ENCODE measurements around the gene KLHL2. TPM values are rescaled to one million over a fixed set of nuclear protein-coding genes. Genes with fewer than 3 reads are reported as not detected.
"Not testable (repeated sequence)": the region's sequence is repeated elsewhere in the genome, so short reads cannot be mapped to it uniquely, and the experiment has no call there.

Gene KLHL2
- polyA plus RNA-seq, 4 donors = 14.1 to 26.3 (median 21.7) TPM

- not testable (repeated sequence) for DNase-seq (ENCODE audit: low read depth in 4 of 4, low spot score in 3 of 4)
Measured at GRCh38 chr4:165229490-165230200, 22.3 kb downstream of the KLHL2 start.

GRCh38 chr4:165232623-165233433 is 25.5 kb downstream of the KLHL2 start:
- not testable (repeated sequence) for DNase-seq (ENCODE audit: low read depth in 4 of 4, low spot score in 3 of 4)

GRCh38 chr4:165234766-165235165 is 27.4 kb downstream of the KLHL2 start:
- no peak for DNase-seq (ENCODE audit: low read depth in 4 of 4, low spot score in 3 of 4)

- DNase-seq (ENCODE audit: low read depth in 4 of 4, low spot score in 3 of 4) = not testable (repeated sequence)
Measured at GRCh38 chr4:165236852-165237251, 29.5 kb downstream of the KLHL2 start.

- not testable (repeated sequence) for DNase-seq (ENCODE audit: low read depth in 4 of 4, low spot score in 3 of 4)
Measured at GRCh38 chr4:165238041-165238640, 30.8 kb downstream of the KLHL2 start.

GRCh38 chr4:165240761-165241160 is 33.4 kb downstream of the KLHL2 start:
- DNase-seq (ENCODE audit: low read depth in 4 of 4, low spot score in 3 of 4) = not testable (repeated sequence)

- not testable (repeated sequence) for DNase-seq (ENCODE audit: low read depth in 4 of 4, low spot score in 3 of 4)
Measured at GRCh38 chr4:165244148-165244547, 36.8 kb downstream of the KLHL2 start.

GRCh38 chr4:165244587-165245186 is 37.3 kb downstream of the KLHL2 start:
- DNase-seq (ENCODE audit: low read depth in 4 of 4, low spot score in 3 of 4) = not testable (repeated sequence)

GRCh38 chr4:165248102-165248501 is 40.7 kb downstream of the KLHL2 start:
- no peak for DNase-seq (ENCODE audit: low read depth in 4 of 4, low spot score in 3 of 4)

- not testable (repeated sequence) for DNase-seq (ENCODE audit: low read depth in 4 of 4, low spot score in 3 of 4)
Measured at GRCh38 chr4:165248904-165249303, 41.5 kb downstream of the KLHL2 start.

GRCh38 chr4:165254771-165255170 is 47.4 kb downstream of the KLHL2 start:
- DNase-seq (ENCODE audit: low read depth in 4 of 4, low spot score in 3 of 4) = not testable (repeated sequence)

GRCh38 chr4:165255439-165255838 is 48.1 kb downstream of the KLHL2 start:
- peak in 1 of 4 donors; percentile 6 for DNase-seq (ENCODE audit: low read depth in 4 of 4, low spot score in 3 of 4)

GRCh38 chr4:165256074-165256659 is 48.8 kb downstream of the KLHL2 start:
- DNase-seq (ENCODE audit: low read depth in 4 of 4, low spot score in 3 of 4) = peak in 2 of 4 donors; percentile 7 to 8

GRCh38 chr4:165259776-165260175 is 52.4 kb downstream of the KLHL2 start:
- not testable (repeated sequence) for DNase-seq (ENCODE audit: low read depth in 4 of 4, low spot score in 3 of 4)

GRCh38 chr4:165262306-165262705 is 54.9 kb downstream of the KLHL2 start:
- not testable (repeated sequence) for DNase-seq (ENCODE audit: low read depth in 4 of 4, low spot score in 3 of 4)

GRCh38 chr4:165263466-165263865 is 56.1 kb downstream of the KLHL2 start:
- DNase-seq (ENCODE audit: low read depth in 4 of 4, low spot score in 3 of 4) = not testable (repeated sequence)

- not testable (repeated sequence) for DNase-seq (ENCODE audit: low read depth in 4 of 4, low spot score in 3 of 4)
Measured at GRCh38 chr4:165269931-165270330, 62.6 kb downstream of the KLHL2 start.

GRCh38 chr4:165273443-165273842 is 66.1 kb downstream of the KLHL2 start:
- not testable (repeated sequence) for DNase-seq (ENCODE audit: low read depth in 4 of 4, low spot score in 3 of 4)

- not testable (repeated sequence) for DNase-seq (ENCODE audit: low read depth in 4 of 4, low spot score in 3 of 4)
Measured at GRCh38 chr4:165275357-165275756, 68.0 kb downstream of the KLHL2 start.

- not testable (repeated sequence) for DNase-seq (ENCODE audit: low read depth in 4 of 4, low spot score in 3 of 4)
Measured at GRCh38 chr4:165279531-165279930, 72.2 kb downstream of the KLHL2 start.

All from left renal pelvis (tissue), 4 donors.